ENCODE measurements around the gene USP11. TPM values are rescaled to one million over a fixed set of nuclear protein-coding genes. Genes with fewer than 3 reads are reported as not detected.

USP11 gene
- total RNA-seq, 1 donor from 2014 or later, result 42.9 TPM

Other genes with a start within 250 kb of the USP11 start
- gene RGN, start 154.6 kb upstream of the USP11 start, total RNA-seq, result 0.20 and 0.65 TPM in 2 replicates
- 74.1 and 98.4 TPM in 2 replicates for gene NDUFB11, start 88.3 kb upstream of the USP11 start, total RNA-seq
- 32.0 and 41.9 TPM in 2 replicates for gene RBM10, start 87.8 kb upstream of the USP11 start, total RNA-seq
- gene UBA1, start 39.2 kb upstream of the USP11 start, total RNA-seq, result 79.8 and 94.8 TPM in 2 replicates
- gene CDK16, start 14.3 kb upstream of the USP11 start, total RNA-seq, result 37.9 and 39.5 TPM in 2 replicates
- gene ZNF157, start 137.6 kb downstream of the USP11 start, total RNA-seq, result not detected in 2 replicates